H1 (cell line): ENCODE results near the gene COX7C. TPM values are rescaled to one million over a fixed set of nuclear protein-coding genes. Genes with fewer than 3 reads are reported as not detected.

ENCODE experiments used
- CHD1 ChIP-seq: IDR thresholded peaks from 2 replicates; pipeline ENCODE4 v1.6.1; 2012; ENCODE audit warnings: low read depth, low read length, improper control_type of control experiment
- POLR2A ChIP-seq, 2 experiments: IDR thresholded peaks; 1 replicate in 1 of 2; 2 replicates in 1 of 2; pipeline ENCODE4 v1.6.1; 2011; ENCODE audit warnings: low read depth in 2 of 2, low read length in 2 of 2, mild to moderate bottlenecking in 2 of 2; ENCODE audit errors: control extremely low read depth in 1 of 2
- polyA plus RNA-seq, 7 experiments: library from polyadenylated mRNA; depleted of rRNA in 3 of 7; stranded (reverse) in 5 of 7; unstranded in 2 of 7; fragments of >200 nt in 5 of 7; fragments of 200-250 nt in 2 of 7; gene quantifications; 1 replicate in 5 of 7; 2 replicates in 1 of 7; 4 replicates in 1 of 7; pipeline versions ENCODE4 v1.2.1 to v1.2.3, GENCODE V29; 2011 to 2013; ENCODE audit warnings: missing spikeins in 2 of 7, mixed read lengths in 2 of 7
- total RNA-seq: library from RNA; stranded (reverse); fragmentation: NEBNext Ultra II Directional; extraction: Animal tissue kit (Norgen Biotek cat#: 25700); gene quantifications from 2 replicates; pipeline ENCODE4 v1.2.1, GENCODE V29; 2021

COX7C gene
- total and polyA plus RNA-seq, 2 of the 8 experiments (the other 6 are each of a cell fraction or from before 2014, with no cell fraction given), result 1,059 to 1,207 TPM

- TF ChIP-seq POLR2A (IDR thresholded peaks at IDR 0.05; ENCODE audit: control extremely low read depth in 1 of 2, low read depth in 2 of 2, low read length in 2 of 2) (no peak), CHD1 (no peak)
Observed at GRCh38 chr5:86605881-86606280, 11.9 kb upstream of the COX7C start (continued).
